H9 (cell line): ENCODE measurements around the gene ANKRD42. TPM values are rescaled to one million over a fixed set of nuclear protein-coding genes. Genes with fewer than 3 reads are reported as not detected.

Experiments used
- DNase-seq: peaks from one replicate; pipeline ENCODE4 v3.0.0-alpha.2; 2017
- H2AFZ ChIP-seq: one replicate; pipeline ENCODE4 v1.6.1; 2013; ENCODE audit warnings: mild to moderate bottlenecking, low read length, control low read depth, moderate library complexity
- H2AK5ac ChIP-seq: 2 replicates; pipeline ENCODE4 v1.6.1; 2013; ENCODE audit warnings: low read length, control low read depth, mixed read lengths; ENCODE audit not compliant: insufficient read length
- H2BK120ac ChIP-seq: one replicate; pipeline ENCODE4 v1.6.1; 2013; ENCODE audit warnings: low read depth, mild to moderate bottlenecking, low read length, control low read depth, inconsistent platforms; ENCODE audit not compliant: poor library complexity, severe bottlenecking
- H2BK12ac ChIP-seq: 2 replicates; pipeline ENCODE4 v1.6.1; 2013; ENCODE audit warnings: low read length, control low read depth, mixed read lengths, low read depth; ENCODE audit not compliant: insufficient read length
- H2BK15ac ChIP-seq: 2 replicates; pipeline ENCODE4 v1.6.1; 2013; ENCODE audit warnings: low read depth, low read length, control low read depth
- H2BK20ac ChIP-seq: one replicate; pipeline ENCODE4 v1.6.1; 2013; ENCODE audit warnings: low read depth, mild to moderate bottlenecking, low read length, control low read depth, inconsistent platforms; ENCODE audit not compliant: poor library complexity, severe bottlenecking
- H2BK5ac ChIP-seq: 2 replicates; pipeline ENCODE4 v1.6.1; 2013; ENCODE audit warnings: low read length, control low read depth, mixed read lengths; ENCODE audit not compliant: insufficient read length
- H3K14ac ChIP-seq: 2 replicates; pipeline ENCODE4 v1.6.1; 2013; ENCODE audit warnings: low read length, control low read depth; ENCODE audit not compliant: insufficient read depth
- H3K18ac ChIP-seq: 2 replicates; pipeline ENCODE4 v1.6.1; 2013; ENCODE audit warnings: low read depth, mild to moderate bottlenecking, mixed read lengths, low read length, control low read depth; ENCODE audit not compliant: insufficient read length
- H3K23ac ChIP-seq: 2 replicates; pipeline ENCODE4 v1.6.1; 2013; ENCODE audit warnings: low read length, control low read depth, mixed read lengths, low read depth; ENCODE audit not compliant: insufficient read length
- H3K23me2 ChIP-seq: 2 replicates; pipeline ENCODE4 v1.6.1; 2013; ENCODE audit warnings: low read depth, mild to moderate bottlenecking, mixed read lengths, low read length, control low read depth; ENCODE audit not compliant: insufficient read length, poor library complexity, severe bottlenecking
- H3K27ac ChIP-seq: 2 replicates; pipeline ENCODE4 v1.5.1; 2013; ENCODE audit warnings: low read length, control low read depth, mixed read lengths, low read depth; ENCODE audit not compliant: insufficient read length
- H3K27me3 ChIP-seq: 2 replicates; pipeline ENCODE4 v1.6.1; 2013; ENCODE audit warnings: low read length, control low read depth, inconsistent platforms; ENCODE audit not compliant: insufficient read depth
- H3K4ac ChIP-seq: 2 replicates; pipeline ENCODE4 v1.6.1; 2013; ENCODE audit warnings: low read depth, mild to moderate bottlenecking, control low read depth, inconsistent platforms, low read length, moderate library complexity
- H3K4me1 ChIP-seq: 2 replicates; pipeline ENCODE4 v1.6.1; 2013; ENCODE audit warnings: low read length, control low read depth, inconsistent platforms; ENCODE audit not compliant: insufficient read depth
- H3K4me2 ChIP-seq: 2 replicates; pipeline ENCODE4 v1.6.1; 2013; ENCODE audit warnings: low read length, control low read depth, mixed read lengths; ENCODE audit not compliant: insufficient read length, insufficient read depth
- H3K56ac ChIP-seq: 2 replicates; pipeline ENCODE4 v1.6.1; 2013; ENCODE audit warnings: low read depth, mild to moderate bottlenecking, mixed read lengths, low read length, control low read depth; ENCODE audit not compliant: insufficient read length
- H3K79me1 ChIP-seq: 2 replicates; pipeline ENCODE4 v1.6.1; 2013; ENCODE audit warnings: low read depth, mild to moderate bottlenecking, moderate library complexity, low read length, control low read depth, inconsistent platforms; ENCODE audit not compliant: insufficient read depth, poor library complexity, severe bottlenecking
- H3K79me2 ChIP-seq: 2 replicates; pipeline ENCODE4 v1.6.1; 2013; ENCODE audit warnings: low read length, control low read depth, inconsistent platforms; ENCODE audit not compliant: insufficient read depth
- H3K9ac ChIP-seq: 2 replicates; pipeline ENCODE4 v1.6.1; 2013; ENCODE audit warnings: low read length, control low read depth, mixed read lengths; ENCODE audit not compliant: insufficient read length; ENCODE audit errors: extremely low read depth
- H3K9me3 ChIP-seq: one replicate; pipeline ENCODE4 v1.6.1; 2013; ENCODE audit warnings: low read depth, low read length, inconsistent platforms; ENCODE audit not compliant: control insufficient read depth
- H3T11ph ChIP-seq: one replicate; pipeline ENCODE4 v1.6.1; 2013; ENCODE audit warnings: mild to moderate bottlenecking, low read length, control low read depth, inconsistent platforms
- H4K20me1 ChIP-seq: one replicate; pipeline ENCODE4 v1.6.1; 2013; ENCODE audit not compliant: control insufficient read depth, insufficient read length, insufficient read depth
- H4K5ac ChIP-seq: 2 replicates; pipeline ENCODE4 v1.6.1; 2013; ENCODE audit warnings: low read depth, mild to moderate bottlenecking, mixed read lengths, low read length, control low read depth; ENCODE audit not compliant: insufficient read length
- H4K8ac ChIP-seq: replicated peaks from 2 replicates; pipeline ENCODE4 v1.6.1; 2013; ENCODE audit warnings: low read length, control low read depth, mixed read lengths, low read depth; ENCODE audit not compliant: insufficient read length
- H4K91ac ChIP-seq: 2 replicates; pipeline ENCODE4 v1.6.1; 2013; ENCODE audit warnings: low read depth, mild to moderate bottlenecking, moderate library complexity, mixed read lengths, low read length, control low read depth; ENCODE audit not compliant: insufficient read length
- H3K27ac Mint-ChIP-seq, 3 experiments: 2 replicates in 2 of 3; 3 replicates in 1 of 3; pipeline ENCODE4 v1.8.0; 2020 to 2021; ENCODE audit warnings: mixed read lengths in 3 of 3, mild to moderate bottlenecking in 1 of 3, moderate library complexity in 1 of 3
- H3K27me3 Mint-ChIP-seq: 2 replicates; pipeline ENCODE4 v1.8.0; 2021; ENCODE audit warnings: low read depth, mild to moderate bottlenecking, moderate library complexity, mixed read lengths
- H3K36me3 Mint-ChIP-seq, 3 experiments: 2 replicates in 2 of 3; 3 replicates in 1 of 3; pipeline ENCODE4 v1.8.0; 2020 to 2021; ENCODE audit warnings: low read depth in 3 of 3, mixed read lengths in 3 of 3; ENCODE audit not compliant: insufficient read depth in 1 of 3
- H3K4me1 Mint-ChIP-seq, 2 experiments: 2 replicates each; pipeline ENCODE4 v1.8.0; 2020; ENCODE audit warnings: mixed read lengths in 2 of 2
- H3K4me3 Mint-ChIP-seq, 2 experiments: 2 replicates in 1 of 2; 3 replicates in 1 of 2; pipeline ENCODE4 v1.8.0; 2020 to 2021; ENCODE audit warnings: mild to moderate bottlenecking in 2 of 2, mixed read lengths in 2 of 2, moderate library complexity in 1 of 2
- H3K9me3 Mint-ChIP-seq, 2 experiments: 2 replicates in 1 of 2; 3 replicates in 1 of 2; pipeline ENCODE4 v1.8.0; 2020; ENCODE audit warnings: mild to moderate bottlenecking in 2 of 2, mixed read lengths in 2 of 2, moderate library complexity in 1 of 2
- CTCF ChIP-seq: fragments of 200-600 bp; sonication (generic); conservative IDR thresholded peaks from 3 replicates; pipeline ENCODE4 v1.8.0; 2021; ENCODE audit warnings: antibody characterized with exemption, mild to moderate bottlenecking
- WGBS: extraction: QIAGEN DNeasy Blood & Tissue Kit; methylation state at CpG from one replicate; pipeline ENCODE4 v1.1.7; 2013; ENCODE audit warnings: missing lambda C conversion rate, low lambda C conversion rate, mixed read lengths; ENCODE audit not compliant: insufficient read length; ENCODE audit errors: extremely low coverage; 5-methylcytosine and 5-hydroxymethylcytosine counted together
- total RNA-seq: library from RNA; stranded (reverse); gene quantifications from 2 replicates; pipeline ENCODE4 v1.2.1, GENCODE V29; 2021

The ANKRD42 gene
- total RNA-seq, 1 experiment from 2014 or later, result 4.9 TPM

- no peak within 1 kb of the TSS for H4K8ac ChIP-seq
- peak within 1 kb of the TSS; percentile 86 for H3K18ac ChIP-seq
- no peak within 1 kb of the TSS for H4K5ac ChIP-seq
- no peak within 1 kb of the TSS for H2BK120ac ChIP-seq
- no peak within 1 kb of the TSS for H2BK15ac ChIP-seq
- Mint-ChIP-seq H3K27ac (peak within 1 kb of the TSS; percentile 98 to 99 (median 99)), H3K27me3 (no peaks in the 10 kb centered on the region), H3K36me3 (no peaks in the 10 kb centered on the region; a peak in 1 of 7 replicates), H3K9me3 (no peaks in the 10 kb centered on the region; a peak in 1 of 5 replicates), H3K4me1 (peaks cover 14 to 20% of the 10 kb centered on the region in 2 experiments), H3K4me3 (peak within 1 kb of the TSS; percentile 97)
- H2BK12ac ChIP-seq, result no peak within 1 kb of the TSS
- H3K23ac ChIP-seq, result no peak within 1 kb of the TSS
- H3K4ac ChIP-seq, result no peak within 1 kb of the TSS
- H3K27me3 ChIP-seq, result no peaks in the 10 kb centered on the region
- no peaks in the 10 kb centered on the region for H3K79me1 ChIP-seq
- H3K9me3 ChIP-seq, result no peaks in the 10 kb centered on the region
- H2AFZ ChIP-seq, result peak within 1 kb of the TSS; percentile 33
- H3K27ac ChIP-seq, result peak within 1 kb of the TSS; percentile 66
- peak within 1 kb of the TSS; percentile 78 for H3K9ac ChIP-seq
- peak; percentile 52; the same call in 2 of the 3 replicates for TF ChIP-seq CTCF
- WGBS, result no CpG with 5 or more reads among the region's 55 CpGs
- peaks cover 4% of the 10 kb centered on the region; the same call in 1 of the 2 replicates for H3K79me2 ChIP-seq
- peak within 1 kb of the TSS; percentile 99 for H3K4me2 ChIP-seq
- no peak within 1 kb of the TSS for H2BK20ac ChIP-seq
- no peak within 1 kb of the TSS for H3K56ac ChIP-seq
- no peak within 1 kb of the TSS for H3T11ph ChIP-seq
- H4K91ac ChIP-seq, result no peak within 1 kb of the TSS
- peaks cover 5% of the 10 kb centered on the region for H3K23me2 ChIP-seq
- peak; percentile 98 for DNase-seq
- H2AK5ac ChIP-seq, result no peak within 1 kb of the TSS
- peak within 1 kb of the TSS; percentile 84; the same call in 1 of the 2 replicates for H3K14ac ChIP-seq
- no peak within 1 kb of the TSS for H2BK5ac ChIP-seq
- no peaks in the 10 kb centered on the region for H4K20me1 ChIP-seq
- H3K4me1 ChIP-seq, result no peaks in the 10 kb centered on the region
Measured at GRCh38 chr11:83285771-83286528, 92.4 kb downstream of the ANKRD42 start, which contains the start of gene CCDC90B. Gene CCDC90B, minus strand, starts transcription at chr11:83286367. Its CDS starts 395 bp downstream, at chr11:83285972.
